ENCODE data around the gene OR1L1. TPM values are rescaled to one million over a fixed set of nuclear protein-coding genes. Genes with fewer than 3 reads are reported as not detected.

The OR1L1 gene
- total RNA-seq, 6 experiments from 2014 or later = not detected

GRCh38 chr9:122657527-122657926, 4.0 kb upstream of the OR1L1 start, which contains the start of gene OR1B1:
Gene OR1B1 (minus strand): TSS chr9:122657627.
- H3K27ac Mint-ChIP-seq = no peak within 1 kb of the TSS
- no peak within 1 kb of the TSS for H3K4me3 Mint-ChIP-seq
- H3K27me3 Mint-ChIP-seq (ENCODE audit: insufficient read depth) = peaks cover 2% of the 10 kb centered on the region; the same call in 1 of the 2 replicates
- H3K36me3 Mint-ChIP-seq (ENCODE audit: low read depth) = no peaks in the 10 kb centered on the region
- H3K9me3 Mint-ChIP-seq = peaks cover 6% of the 10 kb centered on the region
- no peaks in the 10 kb centered on the region for H3K4me1 Mint-ChIP-seq (ENCODE audit: low read depth)
- no peak for TF ChIP-seq CTCF (IDR thresholded peaks at IDR 0.05)
- no peak for DNase-seq

- no peak for DNase-seq
- no peak overlapping the region for H3K4me3 Mint-ChIP-seq
These were observed 11.0 kb downstream of the OR1L1 start for GRCh38 chr9:122672481-122672880.

GRCh38 chr9:122684851-122685250, 23.3 kb downstream of the OR1L1 start:
- no peak for TF ChIP-seq CTCF (IDR thresholded peaks at IDR 0.05)
- no peaks in the 10 kb centered on the region for H3K36me3 Mint-ChIP-seq (ENCODE audit: low read depth)
- 0 out of 2 replicates have a peak, but pooled peaks cover 6% of the 10 kb centered on the region for H3K27me3 Mint-ChIP-seq (ENCODE audit: insufficient read depth)
- no peaks in the 10 kb centered on the region for H3K4me1 Mint-ChIP-seq (ENCODE audit: low read depth)
- no peak overlapping the region for H3K27ac Mint-ChIP-seq
- H3K4me3 Mint-ChIP-seq = no peak overlapping the region
- H3K9me3 Mint-ChIP-seq = peaks cover 24% of the 10 kb centered on the region
- DNase-seq = no peak

More at GRCh38 chr9:122672481-122672880, 11.0 kb downstream of the OR1L1 start:
- Mint-ChIP-seq H3K4me1 (ENCODE audit: low read depth) (no peaks in the 10 kb centered on the region), H3K27me3 (ENCODE audit: insufficient read depth) (peaks cover 1% of the 10 kb centered on the region; the same call in 1 of the 2 replicates), H3K27ac (no peak overlapping the region), H3K9me3 (peaks cover 8% of the 10 kb centered on the region), H3K36me3 (ENCODE audit: low read depth) (no peaks in the 10 kb centered on the region)
- no peak for TF ChIP-seq CTCF (IDR thresholded peaks at IDR 0.05)

GRCh38 chr9:122695696-122696095, 34.2 kb downstream of the OR1L1 start:
- Mint-ChIP-seq H3K4me3 (no peak overlapping the region), H3K9me3 (peaks cover 7% of the 10 kb centered on the region), H3K36me3 (ENCODE audit: low read depth) (no peaks in the 10 kb centered on the region), H3K4me1 (ENCODE audit: low read depth) (no peaks in the 10 kb centered on the region), H3K27me3 (ENCODE audit: insufficient read depth) (no peaks in the 10 kb centered on the region), H3K27ac (no peak overlapping the region)
- no peak for DNase-seq
- no peak for TF ChIP-seq CTCF (IDR thresholded peaks at IDR 0.05)

Other genes starting within 250 kb of the OR1L1 start
- gene OR1J1, start 183.8 kb upstream of the OR1L1 start, total RNA-seq (2021; fragmentation: NEBNext Ultra II Directional; extraction: Animal tissue kit (Norgen Biotek cat#: 25700)) = not detected
- not detected for gene OR1J2, start 150.9 kb upstream of the OR1L1 start, total RNA-seq (2021; fragmentation: NEBNext Ultra II Directional; extraction: Animal tissue kit (Norgen Biotek cat#: 25700))
- not detected for gene OR1J4, start 142.6 kb upstream of the OR1L1 start, total RNA-seq (2021; fragmentation: NEBNext Ultra II Directional; extraction: Animal tissue kit (Norgen Biotek cat#: 25700))
- gene OR1N1, start 134.4 kb upstream of the OR1L1 start, total RNA-seq (2021; fragmentation: NEBNext Ultra II Directional; extraction: Animal tissue kit (Norgen Biotek cat#: 25700)) = not detected
- gene OR1N2, start 108.6 kb upstream of the OR1L1 start, total RNA-seq (2021; fragmentation: NEBNext Ultra II Directional; extraction: Animal tissue kit (Norgen Biotek cat#: 25700)) = not detected
- not detected for gene OR1L8, start 78.3 kb upstream of the OR1L1 start, total RNA-seq (2021; fragmentation: NEBNext Ultra II Directional; extraction: Animal tissue kit (Norgen Biotek cat#: 25700))
- gene OR1Q1, start 47.0 kb upstream of the OR1L1 start, total RNA-seq (2021; fragmentation: NEBNext Ultra II Directional; extraction: Animal tissue kit (Norgen Biotek cat#: 25700)) = not detected
- gene OR1B1, start 4.1 kb upstream of the OR1L1 start, total RNA-seq (2021; fragmentation: NEBNext Ultra II Directional; extraction: Animal tissue kit (Norgen Biotek cat#: 25700)) = not detected
- gene OR1L3, start 13.4 kb downstream of the OR1L1 start, total RNA-seq (2021; fragmentation: NEBNext Ultra II Directional; extraction: Animal tissue kit (Norgen Biotek cat#: 25700)) = not detected
- gene OR1L4, start 62.3 kb downstream of the OR1L1 start, total RNA-seq (2021; fragmentation: NEBNext Ultra II Directional; extraction: Animal tissue kit (Norgen Biotek cat#: 25700)) = not detected
- gene OR1L6, start 80.6 kb downstream of the OR1L1 start, total RNA-seq (2021; fragmentation: NEBNext Ultra II Directional; extraction: Animal tissue kit (Norgen Biotek cat#: 25700)) = not detected
- gene OR5C1, start 127.2 kb downstream of the OR1L1 start, total RNA-seq (2021; fragmentation: NEBNext Ultra II Directional; extraction: Animal tissue kit (Norgen Biotek cat#: 25700)) = not detected
- gene OR1K1, start 138.4 kb downstream of the OR1L1 start, total RNA-seq (2021; fragmentation: NEBNext Ultra II Directional; extraction: Animal tissue kit (Norgen Biotek cat#: 25700)) = not detected
- 10 to 100 TPM; 17.3 to 23.0 (median 21.4) TPM for gene PDCL, start 166.9 kb downstream of the OR1L1 start, total RNA-seq (2021; fragmentation: NEBNext Ultra II Directional; extraction: Animal tissue kit (Norgen Biotek cat#: 25700))
- gene RC3H2, start 243.6 kb downstream of the OR1L1 start, total RNA-seq (2021; fragmentation: NEBNext Ultra II Directional; extraction: Animal tissue kit (Norgen Biotek cat#: 25700)) = 10 to 100 TPM; 38.8 to 46.1 (median 41.5) TPM

All from HFFc6 (cell line).